HG02763 (cell line): ENCODE data around the gene GRIN2A.

Experiments
- ATAC-seq: cut with Tn5 transposase; IDR thresholded peaks from one replicate; pipeline ENCODE4 v1.9.1; 2021; ENCODE audit warnings: mild to moderate bottlenecking, moderate library complexity; ENCODE audit not compliant: unreplicated experiment

Gene GRIN2A

GRCh38 chr16:9791556-9791955 is 390.7 kb downstream of the GRIN2A start:
- ATAC-seq, result no peak

- no peak for ATAC-seq
Observed at GRCh38 chr16:9790199-9790598, 392.0 kb downstream of the GRIN2A start.

GRCh38 chr16:9787717-9788116 is 394.5 kb downstream of the GRIN2A start:
- ATAC-seq, result no peak

GRCh38 chr16:9780831-9781230 is 401.4 kb downstream of the GRIN2A start:
- no peak for ATAC-seq

GRCh38 chr16:9778849-9779248 is 403.4 kb downstream of the GRIN2A start:
- ATAC-seq, result no peak

- no peak for ATAC-seq
Observed at GRCh38 chr16:9775998-9776397, 406.2 kb downstream of the GRIN2A start.

GRCh38 chr16:9773289-9773688 is 408.9 kb downstream of the GRIN2A start:
- ATAC-seq, result no peak

- no peak for ATAC-seq
Observed at GRCh38 chr16:9772526-9773225, 409.6 kb downstream of the GRIN2A start.

GRCh38 chr16:9766891-9767290 is 415.3 kb downstream of the GRIN2A start:
- ATAC-seq, result no peak

GRCh38 chr16:9763505-9763904 is 418.7 kb downstream of the GRIN2A start:
- ATAC-seq, result no peak

GRCh38 chr16:9761870-9762269 is 420.4 kb downstream of the GRIN2A start:
- no peak for ATAC-seq

- ATAC-seq, result no peak
Observed at GRCh38 chr16:9757687-9758086, 424.5 kb downstream of the GRIN2A start.

GRCh38 chr16:9756434-9756833 is 425.8 kb downstream of the GRIN2A start:
- ATAC-seq, result no peak

GRCh38 chr16:9755081-9755480 is 427.1 kb downstream of the GRIN2A start:
- no peak for ATAC-seq

GRCh38 chr16:9741776-9742175 is 440.5 kb downstream of the GRIN2A start:
- no peak for ATAC-seq

- ATAC-seq, result no peak
Observed at GRCh38 chr16:9739301-9739700, 442.9 kb downstream of the GRIN2A start.

GRCh38 chr16:9738690-9739089 is 443.5 kb downstream of the GRIN2A start:
- no peak for ATAC-seq

- ATAC-seq, result no peak
Observed at GRCh38 chr16:9736547-9736946, 445.7 kb downstream of the GRIN2A start.

- ATAC-seq, result no peak
Observed at GRCh38 chr16:9723136-9723535, 459.1 kb downstream of the GRIN2A start.

- no peak for ATAC-seq
Observed at GRCh38 chr16:9713907-9714306, 468.3 kb downstream of the GRIN2A start.

- ATAC-seq, result no peak
Observed at GRCh38 chr16:9713156-9713555, 469.1 kb downstream of the GRIN2A start.

GRCh38 chr16:9708972-9709620 is 473.1 kb downstream of the GRIN2A start:
- no peak for ATAC-seq
